ENCODE measurements around the gene ADA.

GRCh38 chr20:44635877-44636276 lies 15.6 kb downstream of the ADA start:
- no peak for TF ChIP-seq CTCF (IDR thresholded peaks at IDR 0.05 in 4 of 5, conservative IDR thresholded peaks at IDR 0.05 in 1 of 5)
- TF ChIP-seq POLR2A (IDR thresholded peaks at IDR 0.05): no peak
